Subcutaneous abdominal adipose tissue (tissue), 5 donors: ENCODE results near the gene OTOP3.

Experiments used
- H3K27ac ChIP-seq: one replicate; pipeline ENCODE4 v1.7.0; 2013; ENCODE audit warnings: low read depth, mild to moderate bottlenecking, inconsistent platforms, low read length, moderate library complexity
- H3K27me3 ChIP-seq, 5 donors: one replicate each; pipeline ENCODE4 v1.7.0; 2013; ENCODE audit warnings: low read length in 5 of 5, inconsistent platforms in 1 of 5; ENCODE audit not compliant: control insufficient read depth in 5 of 5, insufficient read depth in 4 of 5
- H3K36me3 ChIP-seq, 5 donors: one replicate each; pipeline ENCODE4 v1.7.0; 2013; ENCODE audit warnings: low read length in 5 of 5; ENCODE audit not compliant: control insufficient read depth in 5 of 5, insufficient read depth in 5 of 5
- H3K4me1 ChIP-seq, 5 donors: one replicate each; pipeline ENCODE4 v1.7.0; 2013; ENCODE audit warnings: low read length in 5 of 5, mild to moderate bottlenecking in 3 of 5, moderate library complexity in 1 of 5; ENCODE audit not compliant: control insufficient read depth in 5 of 5, insufficient read depth in 5 of 5
- H3K4me3 ChIP-seq, 5 donors: one replicate each; pipeline ENCODE4 v1.7.0; 2013; ENCODE audit warnings: low read length in 5 of 5, low read depth in 1 of 5
- H3K9ac ChIP-seq, 5 donors: one replicate each; pipeline ENCODE4 v1.7.0; 2013; ENCODE audit warnings: low read length in 5 of 5, mild to moderate bottlenecking in 4 of 5, moderate library complexity in 3 of 5
- H3K9me3 ChIP-seq, 5 donors: one replicate each; pipeline ENCODE4 v1.7.0; 2013; ENCODE audit warnings: low read length in 5 of 5; ENCODE audit not compliant: control insufficient read depth in 5 of 5
- donor health status: healthy.
- donor health status: healthy.
- donor health status: healthy.
- donor health status: healthy.
- donor health status: healthy.

The OTOP3 gene

DNA sequence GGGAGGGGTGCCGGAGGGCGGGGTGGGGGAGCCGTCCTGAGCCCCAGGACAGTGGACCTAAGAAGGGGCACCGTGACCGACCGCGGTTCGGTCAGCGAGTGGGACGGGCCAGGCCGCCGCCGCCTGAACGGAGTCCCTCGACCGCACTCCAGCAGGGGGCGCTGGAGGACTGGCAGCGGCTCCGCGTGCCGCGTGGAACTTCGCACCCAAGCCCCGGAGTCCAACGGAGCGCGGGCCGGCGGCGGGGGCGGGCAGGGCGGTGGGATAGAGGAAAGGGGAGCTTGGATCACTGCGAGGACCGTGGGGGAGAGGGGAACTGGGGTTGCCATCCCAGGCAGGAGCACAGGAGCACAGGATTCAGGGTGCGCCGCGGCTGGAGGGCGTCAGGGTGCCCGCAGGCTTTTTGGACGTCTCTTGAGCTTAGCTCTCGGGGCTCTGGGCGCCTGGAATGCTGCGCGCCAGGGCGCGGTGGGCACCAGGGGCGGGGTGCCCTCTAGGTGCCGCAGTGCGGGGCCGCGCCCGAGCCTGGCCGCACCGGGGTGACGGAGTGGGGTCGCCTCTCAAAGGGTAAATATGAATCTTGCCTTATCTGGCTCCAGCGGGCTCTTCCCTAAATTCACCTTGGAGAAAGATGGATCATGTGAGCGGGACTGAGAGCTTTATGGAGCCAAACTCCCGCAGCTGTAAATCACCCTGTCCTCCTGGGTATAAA is 12.0 kb upstream of the OTOP3 start:
- H3K9me3 ChIP-seq, result no peaks in the 10 kb centered on the region
- no peaks in the 10 kb centered on the region for H3K36me3 ChIP-seq
- no peak overlapping the region for H3K27ac ChIP-seq
- peaks cover 44 to 77% (median 63%) of the 10 kb centered on the region in 5 donors for H3K27me3 ChIP-seq
- H3K4me3 ChIP-seq, result peak overlapping the region in 1 of 5 donors; percentile 44
- H3K9ac ChIP-seq, result no peak overlapping the region
- H3K4me1 ChIP-seq, result peaks cover 2 to 32% (median 20%) of the 10 kb centered on the region in 5 donors

DNA sequence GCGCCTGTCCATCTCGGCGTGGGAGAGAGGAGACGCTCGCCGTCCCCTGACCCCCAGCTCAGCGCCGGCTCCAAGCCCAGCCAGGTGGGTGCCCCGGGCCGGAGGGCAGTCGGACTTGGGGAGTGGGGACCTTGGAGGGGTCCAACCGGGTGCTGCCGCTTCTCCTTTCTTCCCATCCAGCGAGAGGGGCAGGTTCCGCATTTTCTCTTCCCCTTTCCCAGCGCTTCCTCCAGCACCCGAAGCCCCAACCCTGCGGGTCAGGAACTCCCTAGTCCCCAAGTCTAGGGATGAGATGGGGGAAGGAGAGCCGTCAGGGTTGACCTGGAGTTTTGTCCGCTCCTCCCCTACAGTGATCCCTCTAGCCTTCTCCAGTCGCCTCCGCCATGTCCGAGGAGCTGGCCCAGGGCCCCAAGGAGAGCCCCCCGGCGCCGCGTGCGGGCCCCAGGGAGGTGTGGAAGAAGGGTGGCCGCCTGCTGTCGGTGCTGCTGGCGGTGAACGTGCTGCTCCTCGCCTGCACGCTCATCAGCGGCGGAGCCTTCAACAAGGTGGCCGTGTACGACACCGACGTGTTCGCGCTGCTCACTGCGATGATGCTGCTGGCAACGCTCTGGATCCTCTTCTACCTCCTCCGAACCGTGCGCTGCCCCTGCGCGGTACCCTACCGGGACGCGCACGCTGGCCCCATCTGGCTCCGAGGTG is 11.3 kb upstream of the OTOP3 start, which contains the start of gene OTOP2:
Gene OTOP2, plus strand, starts transcription at position 24 of the 699 bp plus-strand sequence. Its CDS starts 360 bp downstream, at position 384.
- no peaks in the 10 kb centered on the region for H3K9me3 ChIP-seq
- no peak within 1 kb of the TSS for H3K27ac ChIP-seq
- peaks cover 42 to 71% (median 63%) of the 10 kb centered on the region in 5 donors for H3K27me3 ChIP-seq
- H3K4me1 ChIP-seq, result peaks cover 2 to 32% (median 20%) of the 10 kb centered on the region in 5 donors
- no peaks in the 10 kb centered on the region for H3K36me3 ChIP-seq
- no peak within 1 kb of the TSS for H3K9ac ChIP-seq
- peak within 1 kb of the TSS in 2 of 5 donors; percentile 29 to 44 for H3K4me3 ChIP-seq

DNA sequence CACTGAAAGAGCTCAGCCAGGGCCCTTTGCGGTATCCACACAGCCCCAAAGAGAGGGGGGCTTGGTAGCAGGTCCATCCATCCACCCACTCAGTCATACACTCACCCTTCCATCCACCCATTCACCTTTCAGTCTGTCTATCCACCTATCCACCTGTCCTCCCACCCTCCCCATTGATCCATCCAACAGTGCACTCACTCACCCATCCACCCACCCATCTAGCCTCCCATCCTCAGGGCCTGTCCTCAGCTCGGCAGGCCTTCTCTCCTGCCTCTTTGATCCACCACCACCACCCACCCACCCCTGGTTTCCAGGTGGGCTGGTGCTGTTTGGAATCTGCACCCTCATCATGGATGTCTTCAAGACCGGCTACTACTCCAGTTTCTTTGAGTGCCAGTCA is 10.5 kb upstream of the OTOP3 start:
- Histone ChIP-seq H3K9ac (no peak overlapping the region), H3K27me3 (peaks cover 34 to 62% (median 58%) of the 10 kb centered on the region in 5 donors), H3K36me3 (no peaks in the 10 kb centered on the region), H3K27ac (no peak overlapping the region), H3K9me3 (no peaks in the 10 kb centered on the region), H3K4me3 (no peak overlapping the region), H3K4me1 (peaks cover 2 to 24% (median 20%) of the 10 kb centered on the region in 5 donors)

DNA sequence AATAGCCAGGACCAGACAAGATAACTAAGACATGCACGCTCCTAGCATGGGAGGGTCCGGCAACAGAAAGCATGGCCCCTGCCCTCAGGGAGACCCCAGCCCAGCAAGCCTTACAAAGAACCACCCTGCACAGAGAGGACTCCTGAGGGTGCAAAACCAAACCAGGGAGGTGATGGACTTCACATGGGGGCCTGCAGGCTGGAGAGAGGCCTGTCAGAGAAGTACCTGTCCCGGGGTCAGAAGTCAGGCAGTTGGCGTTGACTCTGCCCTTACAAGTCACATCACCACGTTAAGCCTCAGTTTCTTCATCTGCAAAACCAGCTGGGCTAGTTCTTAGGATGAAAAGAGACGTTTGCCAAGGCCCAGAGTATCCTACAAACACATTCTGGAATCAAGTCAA is 6.9 kb upstream of the OTOP3 start:
- Histone ChIP-seq H3K27ac (no peak overlapping the region), H3K4me1 (peaks cover 2 to 12% (median 11%) of the 10 kb centered on the region in 5 donors), H3K27me3 (peaks cover 15 to 60% (median 48%) of the 10 kb centered on the region in 5 donors), H3K9ac (no peak overlapping the region), H3K36me3 (no peaks in the 10 kb centered on the region), H3K9me3 (no peaks in the 10 kb centered on the region), H3K4me3 (no peak overlapping the region)

DNA sequence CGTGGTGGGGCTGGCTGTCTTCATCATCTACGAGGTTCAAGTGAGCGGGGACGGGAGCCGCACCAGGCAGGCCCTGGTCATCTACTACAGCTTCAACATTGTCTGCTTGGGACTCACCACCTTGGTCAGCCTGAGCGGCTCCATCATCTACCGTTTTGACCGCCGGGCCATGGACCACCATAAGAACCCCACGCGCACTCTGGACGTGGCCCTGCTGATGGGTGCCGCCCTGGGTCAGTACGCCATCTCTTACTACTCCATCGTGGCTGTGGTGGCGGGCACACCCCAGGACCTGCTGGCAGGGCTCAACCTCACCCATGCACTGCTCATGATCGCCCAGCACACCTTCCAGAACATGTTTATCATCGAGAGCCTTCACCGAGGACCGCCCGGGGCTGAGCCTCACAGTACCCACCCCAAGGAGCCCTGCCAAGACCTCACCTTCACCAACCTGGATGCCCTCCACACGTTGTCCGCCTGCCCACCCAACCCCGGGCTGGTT is 5.1 kb upstream of the OTOP3 start:
- Histone ChIP-seq H3K9ac (no peak overlapping the region), H3K9me3 (no peaks in the 10 kb centered on the region), H3K27me3 (peaks cover 14 to 55% (median 38%) of the 10 kb centered on the region in 5 donors), H3K4me3 (no peak overlapping the region), H3K36me3 (no peaks in the 10 kb centered on the region), H3K27ac (no peak overlapping the region), H3K4me1 (peaks cover 0 to 2% (median under 1%) of the 10 kb centered on the region in 5 donors)

DNA sequence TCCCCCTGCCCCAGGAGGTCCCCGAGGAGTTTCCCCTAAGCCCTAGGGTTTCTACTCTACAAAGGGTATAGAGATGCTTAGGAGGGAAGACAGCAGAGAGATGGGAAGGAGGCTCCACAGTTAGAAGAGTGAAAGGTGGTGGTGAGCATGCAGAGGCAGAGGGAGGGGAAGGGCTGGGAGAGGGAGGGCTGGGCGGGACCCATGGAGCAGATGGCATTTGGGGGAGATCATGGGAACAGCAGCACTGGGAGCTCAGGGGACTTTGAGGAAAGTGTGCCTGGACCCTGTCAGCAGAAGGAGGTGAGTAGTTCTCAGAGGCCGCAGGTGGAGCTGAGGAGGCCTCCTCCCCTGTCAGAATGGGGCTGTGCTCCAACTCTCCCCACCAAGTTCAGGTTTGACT is 650 bp upstream of the OTOP3 start:
- H3K27me3 ChIP-seq, result peaks cover 22 to 75% (median 56%) of the 10 kb centered on the region in 5 donors

DNA sequence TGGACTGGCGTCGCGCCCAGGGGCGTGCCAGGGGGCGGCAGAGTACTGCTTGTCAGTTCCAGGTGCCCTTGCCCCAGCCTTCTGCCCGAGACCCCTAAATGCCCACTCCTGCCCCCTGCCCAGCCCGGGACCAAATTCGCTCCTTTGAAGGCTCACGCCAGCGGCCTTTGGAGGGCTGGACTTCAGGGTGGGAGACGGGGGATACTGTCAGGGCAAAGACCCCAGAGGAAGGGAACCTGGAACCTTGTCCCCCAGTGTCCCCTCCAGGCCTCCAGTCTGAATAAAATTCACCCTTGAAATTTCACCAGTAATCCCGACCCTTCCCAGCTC is 737 bp downstream of the OTOP3 start:
- H3K27me3 ChIP-seq, result peaks cover 31 to 72% (median 51%) of the 10 kb centered on the region in 5 donors
- no peak overlapping the region for H3K4me3 ChIP-seq
- H3K4me1 ChIP-seq, result peaks cover 0 to 10% (median 5%) of the 10 kb centered on the region in 5 donors
- H3K27ac ChIP-seq, result no peak overlapping the region
- no peaks in the 10 kb centered on the region for H3K36me3 ChIP-seq
- no peak overlapping the region for H3K9ac ChIP-seq
- no peaks in the 10 kb centered on the region for H3K9me3 ChIP-seq

More for the DNA sequence above, 650 bp upstream of the OTOP3 start:
- peaks cover 0 to 10% (median 5%) of the 10 kb centered on the region in 5 donors for H3K4me1 ChIP-seq
- H3K9me3 ChIP-seq, result no peaks in the 10 kb centered on the region
- H3K4me3 ChIP-seq, result no peak overlapping the region
- no peak overlapping the region for H3K27ac ChIP-seq
- H3K36me3 ChIP-seq, result no peaks in the 10 kb centered on the region
- H3K9ac ChIP-seq, result no peak overlapping the region

DNA sequence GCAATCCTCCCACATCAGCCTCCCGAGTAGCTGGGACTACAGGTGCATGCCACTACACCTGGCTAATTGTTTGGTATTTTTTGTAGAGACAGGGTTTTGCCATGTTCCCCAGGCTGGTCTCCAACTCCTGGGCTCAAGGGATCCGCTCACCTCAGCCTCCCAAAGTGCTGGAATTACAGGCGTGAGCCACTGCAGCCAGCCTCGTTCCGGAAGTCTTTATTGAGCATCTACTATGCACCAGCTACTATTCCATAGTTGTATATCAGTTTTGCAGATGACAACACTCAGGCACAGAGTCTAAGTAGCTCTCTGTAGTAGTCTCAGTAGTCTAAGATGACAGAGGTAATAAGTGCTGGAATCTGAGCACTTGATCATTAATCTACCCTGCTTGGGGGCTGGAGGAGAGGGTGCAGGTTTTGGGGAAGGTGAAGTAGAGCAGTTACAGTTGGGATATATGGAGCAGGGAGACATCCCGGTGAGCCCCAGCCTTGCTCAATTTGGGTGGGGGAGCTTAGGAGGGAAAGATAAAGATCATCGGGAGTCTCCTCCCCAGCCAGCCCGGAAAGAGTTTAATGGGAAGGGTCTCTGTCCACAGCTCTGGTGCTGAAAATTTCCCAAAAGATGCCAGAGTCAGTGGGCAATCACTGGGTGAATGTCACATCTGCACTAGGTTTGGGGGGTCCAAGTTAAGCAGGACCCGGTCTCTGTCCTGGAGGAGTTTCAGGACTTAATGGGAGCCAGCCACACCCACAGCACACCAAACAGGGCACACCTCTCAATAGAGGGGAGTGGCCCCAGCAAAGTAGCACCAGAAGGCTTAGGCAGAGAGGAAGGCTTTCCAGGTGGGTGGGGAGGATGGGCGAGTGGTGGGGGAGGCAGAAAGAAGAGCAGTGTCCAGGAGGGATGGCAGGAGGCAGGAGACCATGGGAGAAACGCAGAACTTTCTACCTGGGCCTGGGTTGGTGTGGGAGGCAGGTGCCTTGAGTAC is 1.7 kb downstream of the OTOP3 start:
- H3K27me3 ChIP-seq, result peaks cover 34 to 75% (median 52%) of the 10 kb centered on the region in 5 donors
- H3K4me1 ChIP-seq, result peaks cover 0 to 10% (median 5%) of the 10 kb centered on the region in 5 donors
- H3K9me3 ChIP-seq, result no peaks in the 10 kb centered on the region
- no peak overlapping the region for H3K27ac ChIP-seq
- H3K9ac ChIP-seq, result no peak overlapping the region
- no peak overlapping the region for H3K4me3 ChIP-seq
- no peaks in the 10 kb centered on the region for H3K36me3 ChIP-seq

DNA sequence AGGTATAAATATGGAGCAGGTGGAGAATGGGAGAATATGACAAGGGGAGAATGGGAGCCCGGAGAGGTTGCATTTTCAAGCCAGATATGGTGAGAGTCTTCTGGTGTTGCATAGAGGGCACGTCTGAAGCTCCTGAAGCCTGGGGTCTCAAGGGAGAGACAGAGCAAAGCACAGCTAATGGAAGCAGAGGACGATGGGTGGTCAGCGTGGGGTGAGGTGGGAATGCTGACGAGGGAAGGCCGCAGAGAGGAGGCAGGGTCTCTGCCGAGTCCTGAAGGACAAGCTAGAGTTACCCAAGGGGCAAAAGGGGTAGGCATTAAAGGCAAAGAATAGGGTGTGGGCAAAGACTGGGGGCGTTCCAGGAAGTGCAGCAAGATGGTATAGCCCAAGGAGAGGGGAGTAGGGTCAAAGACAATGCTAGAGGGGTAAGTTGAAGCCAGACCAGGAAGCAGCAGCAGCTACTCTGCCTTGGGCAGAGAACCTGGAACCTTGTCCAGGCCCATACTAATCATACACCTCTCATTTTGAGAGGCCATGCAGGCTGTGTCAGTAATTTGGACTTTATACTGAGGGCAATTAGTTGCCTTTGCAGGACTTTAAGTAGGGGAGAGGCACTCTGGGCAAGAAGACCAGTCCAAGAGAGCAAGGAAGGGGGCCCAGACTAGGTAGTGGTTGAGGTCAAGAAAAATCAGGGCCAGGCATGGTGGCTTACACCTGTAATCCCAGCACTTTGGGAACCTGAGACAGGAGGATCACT is 2.7 kb downstream of the OTOP3 start:
- Histone ChIP-seq H3K27ac (no peak overlapping the region), H3K4me1 (peaks cover 0 to 10% (median 5%) of the 10 kb centered on the region in 5 donors), H3K9ac (no peak overlapping the region), H3K36me3 (no peaks in the 10 kb centered on the region), H3K27me3 (peaks cover 34 to 71% (median 54%) of the 10 kb centered on the region in 5 donors), H3K4me3 (no peak overlapping the region), H3K9me3 (no peaks in the 10 kb centered on the region)
